Dermis blood vessel endothelial cell (primary cell): ENCODE measurements around the gene UQCC5. TPM values are rescaled to one million over a fixed set of nuclear protein-coding genes. Genes with fewer than 3 reads are reported as not detected.

Source experiments
- DNase-seq: peaks from one replicate; pipeline ENCODE4 v3.0.0; 2010
- total RNA-seq: library from RNA; depleted of rRNA; stranded (reverse); fragments of >200 nt; gene quantifications from 2 replicates; pipeline ENCODE4 v1.2.3, GENCODE V29; 2014

Gene UQCC5
- total RNA-seq, 1 donor from 2014 or later = 1.7 TPM

- DNase-seq = no peak
These were observed 35.8 kb downstream of the UQCC5 start for GRCh38 chr3:52572221-52572620.

DNA sequence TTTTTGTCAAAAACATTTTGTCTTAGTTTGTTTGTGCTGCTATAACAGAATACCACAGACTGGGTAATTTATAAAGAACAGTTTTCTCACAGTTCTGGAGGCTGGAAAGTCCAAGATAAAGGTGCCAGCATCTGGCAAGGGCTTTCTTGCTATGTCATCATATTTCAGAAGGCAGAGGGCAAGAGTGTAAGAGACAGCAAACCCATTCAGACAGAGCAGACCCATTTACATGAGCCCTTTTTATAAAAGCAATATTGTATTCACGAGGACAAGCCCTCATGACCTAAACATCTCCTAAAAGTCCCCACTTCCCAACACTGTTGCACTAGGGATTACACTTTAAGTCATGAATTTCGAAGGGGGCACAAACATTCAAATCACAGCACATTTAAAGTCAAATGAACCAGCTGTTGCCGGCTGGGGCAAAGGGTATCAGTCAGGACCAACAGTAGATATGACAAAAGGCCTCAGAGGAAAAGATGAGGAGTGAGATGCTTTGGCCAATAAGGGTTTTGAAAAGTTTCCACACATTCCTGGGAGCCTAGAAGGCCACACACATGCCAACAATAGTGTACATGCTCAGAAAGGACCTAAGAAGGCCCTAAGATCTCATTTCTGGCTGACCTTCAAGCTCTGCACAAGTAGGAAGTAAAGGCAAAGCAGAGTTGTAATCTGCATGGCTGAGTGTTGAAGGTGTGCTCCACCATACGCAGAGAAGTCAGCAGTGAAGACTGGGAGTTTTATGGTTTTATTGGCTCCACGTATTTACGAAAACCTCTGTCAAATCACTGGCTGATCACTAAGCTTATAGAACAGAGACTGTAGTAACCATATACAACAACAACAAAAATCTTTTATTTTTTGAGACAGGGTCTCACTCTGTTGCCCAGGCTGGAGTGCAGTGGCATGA lies 37.9 kb downstream of the UQCC5 start:
- DNase-seq = no peak

Other genes with a start within 250 kb of the UQCC5 start
- 22.3 and 22.9 TPM in 2 replicates for gene GLYCTK, start 248.8 kb upstream of the UQCC5 start, total RNA-seq
- 3.3 and 5.6 TPM in 2 replicates for gene DNAH1, start 220.3 kb upstream of the UQCC5 start, total RNA-seq
- gene BAP1, start 126.6 kb upstream of the UQCC5 start, total RNA-seq = 72.7 and 92.1 TPM in 2 replicates
- 2.9 and 4.4 TPM in 2 replicates for gene PHF7, start 125.9 kb upstream of the UQCC5 start, total RNA-seq
- gene SEMA3G, start 91.5 kb upstream of the UQCC5 start, total RNA-seq = 30.5 and 30.9 TPM in 2 replicates
- gene TNNC1, start 82.6 kb upstream of the UQCC5 start, total RNA-seq = not detected in 2 replicates
- gene NISCH, start 81.0 kb upstream of the UQCC5 start, total RNA-seq = 72.8 and 106 TPM in 2 replicates
- 462 and 464 TPM in 2 replicates for gene STAB1, start 41.3 kb upstream of the UQCC5 start, total RNA-seq
- 32.2 and 81.1 TPM in 2 replicates for gene NT5DC2, start 2.7 kb upstream of the UQCC5 start, total RNA-seq
- 83.9 and 107 TPM in 2 replicates for gene PBRM1, start 149.3 kb downstream of the UQCC5 start, total RNA-seq
- 113 and 135 TPM in 2 replicates for gene GNL3, start 149.4 kb downstream of the UQCC5 start, total RNA-seq
- 67.7 and 70.6 TPM in 2 replicates for gene GLT8D1, start 169.2 kb downstream of the UQCC5 start, total RNA-seq
- 40.5 and 52.5 TPM in 2 replicates for gene SPCS1, start 169.5 kb downstream of the UQCC5 start, total RNA-seq
- gene NEK4, start 234.3 kb downstream of the UQCC5 start, total RNA-seq = 14.3 and 18.7 TPM in 2 replicates
- not detected in 2 replicates for gene ITIH1, start 241.0 kb downstream of the UQCC5 start, total RNA-seq